ENCODE results near the gene RAB4B. TPM values are rescaled to one million over a fixed set of nuclear protein-coding genes. Genes with fewer than 3 reads are reported as not detected.

RAB4B gene
- total and polyA plus RNA-seq, 2 of the 13 experiments (the other 11 are each of a cell fraction or from before 2014, with no cell fraction given): 3.3 to 5.4 TPM

- no peak for TF ChIP-seq ZNF580 (CRISPR knock-in tag; IDR thresholded peaks at IDR 0.05; ENCODE audit: borderline replicate concordance, low read depth)
- TF ChIP-seq MAZ (IDR thresholded peaks at IDR 0.05; ENCODE audit: borderline replicate concordance, low read depth, low read length): peak; percentile 76
- peak; percentile 63; the same call in 1 of the 2 replicates for TF ChIP-seq MAZ (CRISPR knock-in tag; IDR thresholded peaks at IDR 0.05; ENCODE audit: low read depth)
- no peak for TF ChIP-seq ZNF513 (CRISPR knock-in tag; conservative IDR thresholded peaks at IDR 0.05)
- peak; percentile 74 for TF ChIP-seq RAD21 (CRISPR knock-in tag; IDR thresholded peaks at IDR 0.05)
- TF ChIP-seq ZNF230 (CRISPR knock-in tag; IDR thresholded peaks at IDR 0.05): no peak
- TF ChIP-seq GTF2F1 (IDR thresholded peaks at IDR 0.05; ENCODE audit: low read length): no peak
- TF ChIP-seq MTA1 (CRISPR knock-in tag; IDR thresholded peaks at IDR 0.05; ENCODE audit: borderline replicate concordance): peak; percentile 39; the same call in 1 of the 2 replicates
- no peak for TF ChIP-seq KAT8 (CRISPR knock-in tag; IDR thresholded peaks at IDR 0.05)
- no peak for TF ChIP-seq ZSCAN22 (CRISPR knock-in tag; IDR thresholded peaks at IDR 0.05)
- TF ChIP-seq RCOR2 (CRISPR knock-in tag; IDR thresholded peaks at IDR 0.05): no peak
- 0 out of 2 replicates have a peak, but pooled peaks have one; percentile 23 for TF ChIP-seq PATZ1 (CRISPR knock-in tag; IDR thresholded peaks at IDR 0.05)
- TF ChIP-seq HES4 (CRISPR knock-in tag; IDR thresholded peaks at IDR 0.05; ENCODE audit: borderline replicate concordance): no peak
- TF ChIP-seq RBFOX2 (IDR thresholded peaks at IDR 0.05; ENCODE audit: low read depth, low read length): 0 out of 2 replicates have a peak, but pooled peaks have one; percentile 39
- TF ChIP-seq HMG20A (CRISPR knock-in tag; IDR thresholded peaks at IDR 0.05; ENCODE audit: borderline replicate concordance): no peak
- no peak for TF ChIP-seq ZEB1 (IDR thresholded peaks at IDR 0.05; ENCODE audit: insufficient replicate concordance, low read depth)
- peak; percentile 31; the same call in 1 of the 2 replicates for TF ChIP-seq GABPB1 (CRISPR knock-in tag; IDR thresholded peaks at IDR 0.05)
- TF ChIP-seq CHD4 (IDR thresholded peaks at IDR 0.05; ENCODE audit: borderline replicate concordance, low read length): no peak
- TF ChIP-seq HOXA7 (CRISPR knock-in tag; IDR thresholded peaks at IDR 0.05): no peak
- no peak for TF ChIP-seq NFE2L2 (IDR thresholded peaks at IDR 0.05; ENCODE audit: low read length)
- TF ChIP-seq HMGXB3 (CRISPR knock-in tag; IDR thresholded peaks at IDR 0.05; ENCODE audit: borderline replicate concordance): no peak
These were observed 28.5 kb downstream of the RAB4B start (continued) for GRCh38 chr19:40806423-40807146.
